Prostate gland (tissue), 2 donors: ENCODE measurements around the gene CYB5B. TPM values are rescaled to one million over a fixed set of nuclear protein-coding genes. Genes with fewer than 3 reads are reported as not detected.
A peak's percentile ranks its signal among the peaks of the same experiment; 100 is the strongest.
"Not testable (repeated sequence)": the region's sequence is repeated elsewhere in the genome, so short reads cannot be mapped to it uniquely, and the experiment has no call there.

Experiments used
- DNase-seq: peaks from one replicate; pipeline ENCODE4 v3.0.0-alpha.2; 2019; ENCODE audit warnings: low spot score
- H3K27ac ChIP-seq, 2 donors: fragments of 200-600 bp; sonication (generic); 2 replicates each; pipeline ENCODE4 v1.5.1; 2017 to 2019
- H3K27me3 ChIP-seq: fragments of 200-600 bp; sonication (generic); replicated peaks from 2 replicates; pipeline ENCODE4 v1.5.1; 2019; ENCODE audit not compliant: insufficient read depth
- H3K36me3 ChIP-seq, 2 donors: fragments of 200-600 bp; sonication (generic); 1 replicate in 1 of 2; 2 replicates in 1 of 2; pipeline versions ENCODE4 v1.5.1 to v1.8.1; 2017 to 2019
- H3K4me1 ChIP-seq: fragments of 200-600 bp; sonication (generic); replicated peaks from 2 replicates; pipeline ENCODE4 v1.5.1; 2019
- H3K4me3 ChIP-seq, 2 donors: fragments of 200-600 bp; sonication (generic); 2 replicates each; pipeline ENCODE4 v1.5.1; 2017 to 2019
- H3K9me3 ChIP-seq: fragments of 200-600 bp; sonication (generic); 2 replicates; pipeline ENCODE4 v1.5.1; 2017
- POLR2A ChIP-seq: fragments of 450-650 bp; IDR thresholded peaks from one replicate; pipeline ENCODE4 v1.6.1; 2016; ENCODE audit warnings: antibody characterized with exemption, mild to moderate bottlenecking
- POLR2AphosphoS5 ChIP-seq: sonication (generic); formaldehyde crosslinking; IDR thresholded peaks from one replicate; pipeline ENCODE4 v1.6.1; 2017; ENCODE audit warnings: antibody characterized with exemption
- WGBS: methylation state at CpG from one replicate; pipeline ENCODE4 v1.1.5; 2018; 5-methylcytosine and 5-hydroxymethylcytosine counted together
- intact Hi-C: fragments of 100-400 bp; cut with DNase I; formaldehyde crosslinking; loops from one replicate; pipeline ENCODE4 v1.14.2; 2022
- total RNA-seq, 2 donors: library from RNA; depleted of rRNA; stranded (reverse); fragments of >200 nt; gene quantifications; one replicate each; pipeline ENCODE4 v1.1.0, GENCODE V29; 2016
- TF ChIP-seq, protein P1 (sequence below), 4 experiments: fragments of 200-600 bp in 2 of 4; fragments of 450-650 bp in 2 of 4; sonication (generic) in 2 of 4; IDR thresholded peaks; 1 replicate in 3 of 4; 2 replicates in 1 of 4; pipeline ENCODE4 v1.5.1; 2016 to 2019; ENCODE audit warnings: antibody characterized with exemption in 4 of 4, mild to moderate bottlenecking in 2 of 4, moderate library complexity in 2 of 4

Gene CYB5B
- total RNA-seq, 2 donors from 2014 or later, result 48.8 to 71.3 TPM

DNA sequence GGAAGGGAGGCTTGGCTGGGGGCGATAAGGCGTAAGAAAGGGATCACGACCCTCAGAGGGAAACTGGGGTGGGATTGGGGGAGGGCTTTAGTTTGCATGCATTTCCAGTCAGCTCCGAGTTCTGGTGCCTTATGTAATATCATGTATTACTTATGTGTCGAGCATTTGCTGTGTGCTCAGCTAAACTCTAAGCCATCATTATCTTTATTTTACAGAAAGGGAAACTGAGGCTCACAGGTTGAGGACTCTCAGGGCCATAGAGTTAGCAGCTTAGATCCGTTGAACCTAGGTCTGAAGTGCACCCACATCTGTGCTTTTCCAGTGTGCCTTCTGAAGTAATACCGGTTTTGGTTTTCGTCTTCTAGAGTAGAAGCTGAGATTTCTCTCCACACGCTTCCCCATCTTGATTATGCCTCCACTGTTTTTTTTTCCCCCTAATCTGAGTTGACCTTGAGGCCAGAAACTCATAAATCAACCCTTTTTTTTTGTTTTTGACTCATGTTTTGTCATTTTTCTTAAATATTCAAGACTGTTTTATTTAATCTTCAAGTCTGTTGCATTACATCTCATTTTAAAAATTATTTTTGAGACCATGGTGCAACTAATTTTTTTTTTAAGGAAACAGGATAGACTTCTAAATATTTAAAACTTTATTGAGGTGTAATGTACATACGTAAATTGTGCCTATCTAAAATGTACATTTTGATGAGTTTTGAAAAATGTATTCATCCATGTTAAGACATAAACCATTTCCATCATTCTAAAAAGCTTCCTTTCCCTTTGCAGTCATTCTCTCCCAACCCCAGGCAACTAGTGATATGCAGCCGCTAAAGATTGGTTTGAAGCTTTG lies 741 bp downstream of the CYB5B start:
- intact Hi-C loops, result no loop called here
- no peak for DNase-seq

DNA sequence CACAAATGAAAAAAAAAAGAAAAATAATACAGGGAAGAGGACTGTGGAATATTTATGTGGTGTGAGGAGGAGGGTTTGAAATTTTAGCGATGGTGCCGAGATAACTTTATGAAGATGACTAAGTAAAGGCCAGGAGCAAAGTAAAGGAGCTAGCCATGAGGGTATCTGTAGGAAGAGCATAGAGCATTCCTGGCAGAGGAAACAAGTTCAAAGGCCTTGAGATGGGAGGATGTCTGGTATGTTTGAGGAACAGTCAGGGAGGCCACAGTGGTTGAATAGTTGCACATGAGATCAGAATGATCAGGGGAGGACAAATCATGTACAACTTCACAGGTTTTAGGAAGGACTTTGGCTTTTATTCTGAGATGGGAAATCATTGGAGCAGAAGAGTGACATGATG lies 4.2 kb downstream of the CYB5B start:
- intact Hi-C loops, result no loop called here
- peaks cover 6% of the 10 kb centered on the region for H3K4me1 ChIP-seq
- 100% methylated on average over 2 of the region's 2 CpGs for WGBS

More for the DNA sequence above, 741 bp downstream of the CYB5B start:
- Histone ChIP-seq H3K27ac (peak overlapping the region; percentile 70 to 71), H3K36me3 (no peaks in the 10 kb centered on the region), H3K9me3 (no peaks in the 10 kb centered on the region), H3K4me1 (peaks cover 6% of the 10 kb centered on the region), H3K4me3 (peak overlapping the region; percentile 56 to 70), H3K27me3 (no peaks in the 10 kb centered on the region)
- WGBS, result 12% methylated on average over 11 of the region's 11 CpGs
- TF ChIP-seq, protein P1, sequence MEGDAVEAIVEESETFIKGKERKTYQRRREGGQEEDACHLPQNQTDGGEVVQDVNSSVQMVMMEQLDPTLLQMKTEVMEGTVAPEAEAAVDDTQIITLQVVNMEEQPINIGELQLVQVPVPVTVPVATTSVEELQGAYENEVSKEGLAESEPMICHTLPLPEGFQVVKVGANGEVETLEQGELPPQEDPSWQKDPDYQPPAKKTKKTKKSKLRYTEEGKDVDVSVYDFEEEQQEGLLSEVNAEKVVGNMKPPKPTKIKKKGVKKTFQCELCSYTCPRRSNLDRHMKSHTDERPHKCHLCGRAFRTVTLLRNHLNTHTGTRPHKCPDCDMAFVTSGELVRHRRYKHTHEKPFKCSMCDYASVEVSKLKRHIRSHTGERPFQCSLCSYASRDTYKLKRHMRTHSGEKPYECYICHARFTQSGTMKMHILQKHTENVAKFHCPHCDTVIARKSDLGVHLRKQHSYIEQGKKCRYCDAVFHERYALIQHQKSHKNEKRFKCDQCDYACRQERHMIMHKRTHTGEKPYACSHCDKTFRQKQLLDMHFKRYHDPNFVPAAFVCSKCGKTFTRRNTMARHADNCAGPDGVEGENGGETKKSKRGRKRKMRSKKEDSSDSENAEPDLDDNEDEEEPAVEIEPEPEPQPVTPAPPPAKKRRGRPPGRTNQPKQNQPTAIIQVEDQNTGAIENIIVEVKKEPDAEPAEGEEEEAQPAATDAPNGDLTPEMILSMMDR (IDR thresholded peaks at IDR 0.05), result no peak
- no peak for TF ChIP-seq POLR2AphosphoS5
- no peak for TF ChIP-seq POLR2A

DNA sequence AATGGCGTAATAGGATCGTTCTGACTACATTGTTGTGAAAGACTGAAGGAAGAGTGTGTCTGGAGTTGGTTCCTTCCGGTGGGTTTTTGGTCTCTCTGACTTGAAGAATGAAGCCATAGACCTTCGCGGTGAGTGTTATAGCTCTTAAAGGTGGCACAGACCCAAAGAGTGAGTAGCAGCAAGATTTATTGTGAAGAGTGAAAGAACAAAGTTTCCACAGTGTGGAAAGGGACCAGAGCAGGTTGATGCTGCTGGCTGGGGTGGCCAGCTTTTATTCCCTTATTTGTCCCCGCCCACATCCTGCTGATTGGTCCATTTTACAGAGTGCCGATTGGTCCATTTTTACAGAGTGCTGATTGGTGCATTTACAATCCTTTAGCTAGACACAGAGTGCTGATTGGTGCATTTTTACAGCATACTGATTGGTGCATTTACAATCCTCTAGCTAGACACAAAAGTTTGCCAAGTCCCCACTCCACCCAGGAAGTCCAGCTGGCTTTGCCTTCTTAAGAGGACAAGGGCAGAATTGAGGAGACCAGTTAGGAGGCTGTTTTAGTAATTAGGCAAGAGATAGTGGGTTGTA lies 4.7 kb downstream of the CYB5B start:
- H3K36me3 ChIP-seq, intact Hi-C loops, H3K4me3 ChIP-seq, DNase-seq, H3K4me1 ChIP-seq, H3K27ac ChIP-seq, H3K9me3 ChIP-seq, H3K27me3 ChIP-seq: not testable (repeated sequence)
- WGBS, result 97% methylated on average over 7 of the region's 7 CpGs

More for the DNA sequence above, 4.2 kb downstream of the CYB5B start:
- H3K27ac ChIP-seq, result no peak overlapping the region
- H3K4me3 ChIP-seq, result no peak overlapping the region
- H3K27me3 ChIP-seq, result no peaks in the 10 kb centered on the region
- no peak for DNase-seq
- TF ChIP-seq POLR2A, result no peak
- TF ChIP-seq, protein P1 (IDR thresholded peaks at IDR 0.05), result no peak
- no peak for TF ChIP-seq POLR2AphosphoS5
- H3K36me3 ChIP-seq, result no peaks in the 10 kb centered on the region
- H3K9me3 ChIP-seq, result no peaks in the 10 kb centered on the region

DNA sequence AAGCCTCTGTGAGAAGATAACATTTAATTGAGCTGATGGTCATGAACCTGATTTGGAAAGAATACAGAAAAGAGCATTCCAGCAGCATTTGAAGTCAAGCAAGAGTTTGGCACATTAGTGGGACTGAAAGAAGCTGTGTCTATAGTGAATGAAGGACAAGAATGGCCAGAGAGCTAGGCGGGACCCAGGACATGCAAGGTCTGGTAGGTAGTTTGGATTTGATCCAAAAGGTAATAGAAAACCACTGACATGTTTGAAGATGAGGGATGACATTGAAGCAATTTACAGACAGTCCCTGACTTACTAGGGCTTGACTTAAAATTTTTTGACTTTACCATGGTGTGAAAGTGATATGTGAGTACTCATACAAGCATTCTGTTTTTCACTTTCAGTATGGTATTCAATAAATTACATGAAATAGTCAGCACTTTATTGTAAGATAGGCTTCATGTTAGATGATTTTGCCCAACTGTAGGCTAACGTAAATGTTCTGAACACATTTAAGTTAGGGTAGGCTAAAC lies 7.6 kb downstream of the CYB5B start:
- DNase-seq, result no peak
- Histone ChIP-seq H3K27me3 (no peaks in the 10 kb centered on the region), H3K4me1 (no peaks in the 10 kb centered on the region), H3K36me3 (no peaks in the 10 kb centered on the region), H3K4me3 (no peak overlapping the region), H3K27ac (no peak overlapping the region), H3K9me3 (no peaks in the 10 kb centered on the region)
- no peak for TF ChIP-seq POLR2AphosphoS5
- TF ChIP-seq POLR2A, result no peak
- TF ChIP-seq, protein P1 (IDR thresholded peaks at IDR 0.05), result no peak
- intact Hi-C loops, result no loop called here
- 76% methylated on average over 2 of the region's 2 CpGs for WGBS

DNA sequence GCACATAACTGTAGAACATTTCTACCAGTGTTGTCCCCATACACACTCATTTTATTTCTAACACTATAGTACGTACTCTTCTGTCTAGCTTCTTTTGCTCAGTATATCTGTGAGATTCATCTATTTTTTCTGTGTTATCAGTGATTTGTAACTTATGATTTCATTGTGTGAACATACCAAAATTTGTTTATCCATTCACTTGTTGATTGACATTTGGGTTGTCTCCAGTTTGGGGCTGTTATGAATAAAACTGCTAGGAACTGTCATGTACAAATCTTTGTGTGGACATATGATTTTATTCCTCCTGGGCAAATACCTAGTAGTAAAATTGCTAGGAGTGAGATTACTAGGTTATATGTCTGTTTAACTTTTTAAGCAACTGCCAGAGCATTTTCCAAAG lies 9.6 kb downstream of the CYB5B start:
- TF ChIP-seq, protein P1 (IDR thresholded peaks at IDR 0.05), result no peak
- TF ChIP-seq POLR2AphosphoS5 (no peak), POLR2A (no peak)
- Histone ChIP-seq H3K36me3 (no peaks in the 10 kb centered on the region), H3K27ac (no peak overlapping the region), H3K9me3 (no peaks in the 10 kb centered on the region), H3K27me3 (no peaks in the 10 kb centered on the region), H3K4me3 (no peak overlapping the region), H3K4me1 (no peaks in the 10 kb centered on the region)
- intact Hi-C loops, result no loop called here
- DNase-seq, result no peak
- 88% methylated on average over 1 of the region's 1 CpG for WGBS
